A673 (cell line): ENCODE measurements around the gene ST6GALNAC4.

Experiments used
- CTCF ChIP-seq: fragments of 300-800, 200-600 bp; sonication (generic); conservative IDR thresholded peaks from 2 replicates; pipeline ENCODE4 v1.5.1; 2017; ENCODE audit warnings: low read depth, mild to moderate bottlenecking, antibody characterized with exemption, low read length, moderate library complexity, mixed read lengths
- EZH2 ChIP-seq: fragments of 200-600 bp; sonication (generic); IDR thresholded peaks from 2 replicates; pipeline ENCODE4 v1.6.1; 2017; ENCODE audit warnings: borderline replicate concordance, low read depth, mild to moderate bottlenecking, mixed read lengths, antibody characterized with exemption, low read length; ENCODE audit not compliant: poor library complexity, severe bottlenecking

- TF ChIP-seq CTCF (no peak), EZH2 (no peak)
Observed at GRCh38 chr9:127953154-127953553, 36.3 kb upstream of the ST6GALNAC4 start.
